ENCODE results near the gene MEX3B.
"Not testable (repeated sequence)": the region's sequence is repeated elsewhere in the genome, so short reads cannot be mapped to it uniquely, and the experiment has no call there.

The MEX3B gene

GRCh38 chr15:82040862-82041261 lies 5.0 kb downstream of the MEX3B start:
- CTCF ChIA-PET: interaction anchor here (1.4 kb wide), 1 partner anchor 100 kb away, joined by 3 read pairs; no protein-coding TSS in a partner anchor
- no peak for DNase-seq (ENCODE audit: low read depth, low spot score)
- POLR2A ChIA-PET: no interaction called here
- no peak overlapping the region for H3K4me3 ChIP-seq (ENCODE audit: low read depth, low read length)
- TF ChIP-seq CTCF (IDR thresholded peaks at IDR 0.05; ENCODE audit: insufficient read depth, low read length, missing control alignments): no peak

- no peak for TF ChIP-seq CTCF (IDR thresholded peaks at IDR 0.05; ENCODE audit: insufficient read depth, low read length, missing control alignments)
- no peak overlapping the region for H3K4me3 ChIP-seq (ENCODE audit: low read depth, low read length)
- POLR2A ChIA-PET: no interaction called here
- CTCF ChIA-PET: interaction anchor here (1.5 kb wide), 1 partner anchor 630 kb away, joined by 4 read pairs; no protein-coding TSS in a partner anchor
- no peak for DNase-seq (ENCODE audit: low read depth, low spot score)
Observed at GRCh38 chr15:82040390-82040789, 5.4 kb downstream of the MEX3B start.

DNA sequence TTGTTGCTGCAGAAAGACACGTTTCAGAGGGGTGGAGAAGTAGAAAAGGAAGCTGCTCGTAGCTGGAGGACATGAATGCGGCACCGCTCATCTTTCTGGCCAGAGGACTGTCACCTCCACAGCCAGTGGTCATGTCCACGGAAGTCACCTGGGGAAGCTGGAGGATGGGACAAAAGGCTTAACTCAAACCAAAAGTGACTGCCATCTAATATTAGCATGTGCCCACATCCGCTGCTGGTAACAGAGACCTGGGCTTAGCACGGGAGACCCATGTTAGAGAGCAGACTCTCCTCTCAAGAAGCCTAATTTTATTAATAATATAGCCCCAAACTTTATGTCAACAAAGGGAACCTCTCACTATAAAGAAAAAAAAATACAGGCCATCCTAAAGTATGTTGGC lies 5.9 kb downstream of the MEX3B start:
- ChIA-PET POLR2A (no interaction called here), CTCF (interaction anchor here (1.5 kb wide), 1 partner anchor 629 kb away, joined by 4 read pairs; no protein-coding TSS in a partner anchor)
- no peak overlapping the region for H3K4me3 ChIP-seq (ENCODE audit: low read depth, low read length)
- TF ChIP-seq CTCF (IDR thresholded peaks at IDR 0.05; ENCODE audit: insufficient read depth, low read length, missing control alignments): no peak
- no peak for DNase-seq (ENCODE audit: low read depth, low spot score)

DNA sequence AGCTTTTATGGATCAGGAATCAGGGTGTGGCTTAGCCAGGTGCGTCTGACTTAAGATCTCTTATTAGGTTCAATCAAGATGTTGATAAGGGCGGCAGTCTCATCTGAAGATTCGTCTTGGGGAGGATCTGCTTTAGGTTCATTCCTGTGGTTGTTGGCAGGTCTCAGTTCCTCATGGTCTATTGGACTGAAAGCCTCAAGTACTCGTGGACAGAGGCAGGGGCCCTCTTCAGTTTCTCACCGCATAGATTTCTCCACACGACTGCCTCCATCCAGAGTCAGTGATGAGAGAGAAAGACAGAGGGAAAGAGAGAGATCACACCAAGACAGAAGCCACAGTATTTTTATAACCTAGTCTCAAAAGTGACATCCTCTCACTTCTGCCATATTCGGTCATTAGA lies 9.4 kb downstream of the MEX3B start:
- no peak for TF ChIP-seq CTCF (IDR thresholded peaks at IDR 0.05; ENCODE audit: insufficient read depth, low read length, missing control alignments)
- CTCF ChIA-PET: interaction anchor here (1.4 kb wide), 1 partner anchor 158 kb away, joined by 3 read pairs; no protein-coding TSS in a partner anchor
- no peak overlapping the region for H3K4me3 ChIP-seq (ENCODE audit: low read depth, low read length)
- DNase-seq (ENCODE audit: low read depth, low spot score): no peak
- POLR2A ChIA-PET: no interaction called here

GRCh38 chr15:82031871-82032270 lies 13.9 kb downstream of the MEX3B start:
- no peak for DNase-seq (ENCODE audit: low read depth, low spot score)
- ChIA-PET POLR2A (no interaction called here), CTCF (interaction anchor here (3.7 kb wide), 1 partner anchor 11 kb away, joined by 16 read pairs; no protein-coding TSS in a partner anchor)
- no peak for TF ChIP-seq CTCF (IDR thresholded peaks at IDR 0.05; ENCODE audit: insufficient read depth, low read length, missing control alignments)
- H3K4me3 ChIP-seq (ENCODE audit: low read depth, low read length): no peak overlapping the region

DNA sequence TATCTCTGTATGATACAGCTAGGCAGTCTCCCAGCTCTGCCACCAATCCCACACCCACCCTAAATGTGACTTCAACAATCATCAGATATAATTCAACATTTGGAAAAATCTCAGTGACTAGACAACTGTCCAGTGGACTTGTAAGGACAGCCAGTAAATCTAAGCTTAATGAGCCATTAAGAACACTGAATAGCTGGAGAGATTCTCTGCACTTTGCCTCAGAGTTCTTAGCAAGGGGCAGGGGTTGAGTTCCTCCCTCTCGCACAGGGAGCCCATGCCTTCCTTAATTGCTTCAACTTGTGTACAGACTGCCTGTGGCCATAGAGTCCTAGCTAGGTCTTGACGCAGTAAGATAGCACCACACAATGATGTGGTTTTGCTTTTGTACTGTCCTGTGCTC lies 15.6 kb downstream of the MEX3B start:
- DNase-seq (ENCODE audit: low read depth, low spot score): no peak
- CTCF ChIA-PET: interaction anchor here (3.7 kb wide), 1 partner anchor 13 kb away, joined by 16 read pairs; no protein-coding TSS in a partner anchor
- TF ChIP-seq CTCF (IDR thresholded peaks at IDR 0.05; ENCODE audit: insufficient read depth, low read length, missing control alignments): no peak
- H3K4me3 ChIP-seq (ENCODE audit: low read depth, low read length): no peak overlapping the region
- POLR2A ChIA-PET: no interaction called here

GRCh38 chr15:82028163-82028562 lies 17.7 kb downstream of the MEX3B start:
- H3K4me3 ChIP-seq (ENCODE audit: low read depth, low read length); POLR2A ChIA-PET; DNase-seq (ENCODE audit: low read depth, low spot score): not testable (repeated sequence)
- CTCF ChIA-PET: interaction anchor here (2.6 kb wide), 1 partner anchor 15 kb away, joined by 7 read pairs; no protein-coding TSS in a partner anchor

All from AG04449 (cell line).